GM19467 (cell line): ENCODE data around the gene IKBKG.
"Not testable (repeated sequence)": the region's sequence is repeated elsewhere in the genome, so short reads cannot be mapped to it uniquely, and the experiment has no call there.

Experiments
- ATAC-seq: cut with Tn5 transposase; IDR thresholded peaks from one replicate; pipeline ENCODE4 v1.9.1; 2021; ENCODE audit warnings: mild to moderate bottlenecking, moderate library complexity; ENCODE audit not compliant: unreplicated experiment

IKBKG gene, protein sequence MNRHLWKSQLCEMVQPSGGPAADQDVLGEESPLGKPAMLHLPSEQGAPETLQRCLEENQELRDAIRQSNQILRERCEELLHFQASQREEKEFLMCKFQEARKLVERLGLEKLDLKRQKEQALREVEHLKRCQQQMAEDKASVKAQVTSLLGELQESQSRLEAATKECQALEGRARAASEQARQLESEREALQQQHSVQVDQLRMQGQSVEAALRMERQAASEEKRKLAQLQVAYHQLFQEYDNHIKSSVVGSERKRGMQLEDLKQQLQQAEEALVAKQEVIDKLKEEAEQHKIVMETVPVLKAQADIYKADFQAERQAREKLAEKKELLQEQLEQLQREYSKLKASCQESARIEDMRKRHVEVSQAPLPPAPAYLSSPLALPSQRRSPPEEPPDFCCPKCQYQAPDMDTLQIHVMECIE

DNA sequence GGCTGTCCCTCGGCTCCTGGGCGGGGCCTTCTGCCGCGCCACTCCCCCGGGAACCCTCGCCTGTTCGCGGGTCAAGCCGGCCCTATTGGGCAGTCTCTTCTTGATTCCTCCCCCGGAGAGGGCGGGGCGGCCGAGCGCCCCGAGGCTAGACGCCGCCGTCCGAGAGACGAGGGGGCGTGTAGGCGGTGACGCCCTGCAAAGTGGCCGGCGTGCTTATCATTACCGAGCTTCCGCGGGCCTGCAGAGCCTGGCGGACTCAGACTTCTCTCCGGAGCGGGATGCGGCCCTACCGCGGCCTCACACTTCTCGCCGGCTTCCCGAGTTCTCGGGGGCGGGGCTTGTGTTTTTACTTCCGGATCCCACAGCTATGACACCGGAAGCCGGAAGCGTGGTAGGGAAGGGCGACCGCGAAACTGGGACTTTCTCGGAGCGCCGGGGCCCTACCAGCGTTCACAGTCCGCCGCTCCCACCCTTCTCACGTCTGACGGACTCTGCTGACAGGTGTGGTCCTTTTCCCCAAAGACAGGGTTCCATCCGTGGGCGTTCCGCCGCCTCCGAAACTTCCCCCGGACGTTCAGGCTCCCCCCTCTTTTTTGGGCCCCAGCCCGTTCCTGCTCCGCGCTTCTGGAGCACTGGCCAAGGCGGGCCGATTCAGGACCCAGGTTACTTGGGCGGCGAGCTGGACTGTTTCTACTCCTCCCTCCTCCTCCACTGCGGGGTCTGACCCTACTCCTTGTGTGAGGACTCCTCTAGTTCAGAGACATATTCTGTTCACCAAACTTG, at the start of gene IKBKG:
Gene IKBKG (plus strand): TSS at position 376 of the 783 bp plus-strand sequence. CDS start 4,383 bp downstream, outside the sequence.
- peak; percentile 61 for ATAC-seq

DNA sequence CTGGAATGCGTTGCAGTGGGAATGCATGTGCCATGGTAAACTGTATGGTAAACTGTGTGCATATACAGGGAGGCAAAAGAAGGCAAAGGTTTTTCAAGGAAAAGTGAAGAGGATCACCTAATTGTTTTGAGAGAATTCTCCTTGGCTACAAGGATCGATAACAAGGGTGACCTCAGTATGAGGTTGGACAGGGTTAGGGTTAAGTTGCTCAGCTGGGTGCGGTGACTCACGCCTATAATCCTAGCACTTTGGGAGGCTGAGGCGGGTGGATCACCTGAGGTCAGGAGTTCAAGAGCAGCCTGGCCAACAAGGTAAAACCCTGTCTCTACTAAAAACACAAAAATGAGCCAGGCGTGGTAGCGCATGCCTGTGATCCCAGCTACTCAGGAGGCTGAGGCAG, 46.0 kb upstream of the IKBKG start:
- not testable (repeated sequence) for ATAC-seq

DNA sequence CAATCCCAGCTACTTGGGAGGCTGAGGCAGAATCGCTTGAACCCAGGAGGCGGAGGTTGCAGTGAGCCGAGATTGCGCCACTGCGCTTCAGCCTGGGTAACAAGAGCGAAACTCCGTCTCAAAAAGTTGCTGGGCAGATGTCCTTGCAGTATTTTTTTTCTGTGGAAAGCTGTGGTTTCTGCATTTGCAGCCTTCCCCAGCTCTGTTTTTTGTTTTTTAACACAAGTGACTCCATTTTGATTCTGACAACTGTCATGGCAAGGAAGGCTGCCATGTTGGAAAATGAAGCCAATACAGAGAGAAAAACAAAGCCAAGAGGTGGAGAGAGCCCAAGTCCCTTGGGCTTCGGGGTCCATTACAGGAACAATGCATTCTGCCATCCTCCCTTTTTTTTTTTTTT, 45.3 kb upstream of the IKBKG start:
- ATAC-seq, result no peak

DNA sequence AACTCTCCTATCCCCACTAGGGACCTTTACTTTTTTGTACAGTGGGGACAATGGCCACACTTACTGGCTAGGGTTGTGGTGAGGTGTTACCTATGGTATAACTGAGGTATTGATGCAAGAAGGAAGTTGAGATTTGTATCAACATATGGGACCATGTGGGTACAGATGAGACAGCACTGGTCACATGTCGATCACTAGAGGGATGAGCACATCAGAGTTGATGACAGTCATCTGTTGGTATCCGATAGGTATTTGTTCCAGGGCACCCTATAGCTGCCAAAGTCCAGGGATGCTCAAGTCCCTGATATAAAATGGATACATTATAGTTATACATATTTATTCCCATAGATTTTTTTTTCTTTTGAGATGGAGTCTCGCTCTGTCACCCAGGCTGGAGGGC, 44.4 kb upstream of the IKBKG start:
- no peak for ATAC-seq

DNA sequence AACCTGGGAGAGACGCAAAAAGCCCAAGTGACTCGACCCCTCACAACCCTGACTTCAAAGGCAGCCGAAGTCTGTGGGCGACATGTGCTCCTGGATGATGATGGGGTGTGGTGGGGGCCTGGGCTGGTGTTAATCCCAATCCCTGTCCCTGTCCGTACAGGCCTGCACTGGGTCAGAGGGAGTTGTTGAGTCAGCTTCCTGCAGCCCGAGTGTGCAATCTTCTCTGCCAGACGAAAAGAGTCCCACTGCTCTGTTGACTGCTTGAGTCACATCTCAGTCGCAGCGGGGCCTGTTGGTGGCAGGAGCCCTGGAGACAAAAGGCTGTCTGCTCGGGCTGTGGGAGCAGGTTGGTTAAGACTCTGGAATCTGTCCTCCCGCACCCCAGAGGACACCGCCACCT, 41.7 kb upstream of the IKBKG start:
- no peak for ATAC-seq

DNA sequence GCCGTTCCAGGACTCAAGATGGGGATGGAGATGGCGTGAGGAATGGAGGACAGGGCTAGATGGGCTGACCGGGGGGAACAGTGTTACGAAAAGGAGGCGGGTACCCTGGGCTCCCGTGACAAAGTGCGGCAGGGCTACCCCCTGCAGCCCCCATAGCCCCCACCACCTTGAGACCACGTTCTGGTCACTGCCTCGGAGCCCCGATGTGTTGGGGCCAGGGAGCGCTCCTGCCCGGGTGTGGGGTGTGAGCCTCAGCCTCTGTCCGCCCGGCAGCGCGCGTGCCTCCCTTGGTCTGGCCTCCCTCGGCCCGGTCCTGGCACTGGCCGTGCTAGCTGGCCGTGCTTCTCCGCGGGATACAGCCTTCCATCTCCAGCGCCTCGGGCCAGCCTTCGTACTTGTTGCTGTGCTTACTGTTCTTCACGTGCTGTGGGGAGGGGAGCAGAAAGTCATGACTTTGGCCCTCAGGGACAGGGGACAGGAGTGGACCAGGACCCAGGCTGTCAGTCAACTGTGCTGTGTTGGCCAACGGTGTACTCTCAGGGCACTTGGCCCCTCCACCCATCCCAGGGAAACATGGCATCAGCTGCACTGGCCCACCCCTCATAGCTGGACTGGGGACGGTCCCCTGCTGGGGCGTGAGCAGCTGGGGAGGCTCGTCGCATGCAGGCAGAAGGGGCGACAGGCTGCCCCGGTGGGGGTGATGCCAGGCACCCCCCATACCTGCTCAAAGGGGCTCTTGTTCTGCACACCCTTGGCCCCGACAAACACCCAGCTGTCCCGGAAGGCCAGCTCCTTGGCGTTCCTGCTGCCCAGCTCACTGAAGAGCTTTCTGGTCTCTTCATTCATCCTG, 40.7 kb upstream of the IKBKG start:
- no peak for ATAC-seq

DNA sequence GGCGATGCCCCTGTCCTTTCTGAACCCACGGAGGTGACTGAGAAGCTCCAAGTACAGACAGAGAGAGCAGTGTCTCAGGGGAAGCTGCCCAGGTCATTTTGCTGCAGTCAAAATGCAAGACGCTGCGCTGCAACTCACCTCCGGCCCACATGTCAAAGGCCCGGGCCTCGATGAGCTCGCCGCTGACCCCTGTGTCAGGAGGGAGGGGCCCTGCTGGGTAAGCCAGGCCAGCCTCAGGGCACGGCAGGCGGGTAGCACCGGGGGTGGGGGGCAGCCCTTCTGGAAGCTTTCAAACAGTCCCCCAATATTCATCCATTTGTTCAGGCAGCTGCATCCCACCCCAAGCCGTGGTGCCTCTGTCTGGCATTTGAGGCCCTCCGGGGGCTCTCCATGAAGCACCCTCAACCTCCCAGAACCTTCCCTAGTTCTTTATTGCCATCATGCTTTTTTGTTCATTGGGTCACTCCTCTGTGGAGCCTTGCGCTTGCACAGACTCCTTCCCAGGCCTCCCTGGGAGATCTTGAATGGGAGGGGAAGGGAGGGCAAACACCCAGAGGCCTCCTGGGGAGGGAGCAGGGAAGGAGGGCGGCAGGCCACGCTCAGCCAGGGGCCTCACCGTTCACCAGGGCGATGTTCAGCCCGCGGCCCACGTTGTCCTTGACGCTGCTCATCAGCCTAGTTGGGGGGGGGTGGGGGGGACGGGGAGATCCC, 39.6 kb upstream of the IKBKG start:
- no peak for ATAC-seq

DNA sequence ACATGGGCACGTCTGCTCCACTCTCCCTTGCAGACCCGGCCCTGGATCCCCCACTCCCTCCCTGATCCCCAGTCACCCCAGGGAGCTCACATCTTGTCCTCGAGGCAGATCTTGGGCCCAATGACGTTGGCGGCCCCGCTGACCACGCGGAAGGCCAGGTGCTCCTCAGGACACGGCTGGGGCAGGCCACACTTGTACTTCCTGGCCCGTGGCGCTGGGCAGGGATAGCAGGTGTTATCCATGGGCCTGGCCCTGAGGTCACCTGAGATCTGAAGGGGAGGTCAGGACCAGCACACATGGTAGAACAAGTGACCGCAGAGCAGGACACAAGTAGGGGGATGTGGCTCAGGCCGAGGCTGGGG, 39.1 kb upstream of the IKBKG start:
- ATAC-seq, result no peak

DNA sequence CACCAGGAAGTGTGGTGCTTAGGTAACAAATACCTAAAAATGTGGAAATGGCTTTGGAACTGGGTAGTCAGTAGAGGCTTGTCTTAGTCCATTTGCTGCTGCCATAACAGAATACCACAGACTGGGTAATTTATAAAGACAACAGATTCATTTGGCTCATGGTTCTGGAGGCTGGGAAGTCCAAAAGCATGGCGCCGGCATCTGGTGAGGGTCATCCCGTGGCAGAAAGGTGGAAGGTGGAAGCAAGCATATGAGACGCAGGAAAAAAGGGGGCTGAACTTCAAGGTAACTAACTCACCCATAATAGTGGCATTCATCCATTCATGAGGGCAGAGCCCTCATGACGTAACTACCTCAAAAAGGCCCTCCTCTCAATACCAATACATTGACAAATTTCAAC, 38.0 kb upstream of the IKBKG start:
- no peak for ATAC-seq

DNA sequence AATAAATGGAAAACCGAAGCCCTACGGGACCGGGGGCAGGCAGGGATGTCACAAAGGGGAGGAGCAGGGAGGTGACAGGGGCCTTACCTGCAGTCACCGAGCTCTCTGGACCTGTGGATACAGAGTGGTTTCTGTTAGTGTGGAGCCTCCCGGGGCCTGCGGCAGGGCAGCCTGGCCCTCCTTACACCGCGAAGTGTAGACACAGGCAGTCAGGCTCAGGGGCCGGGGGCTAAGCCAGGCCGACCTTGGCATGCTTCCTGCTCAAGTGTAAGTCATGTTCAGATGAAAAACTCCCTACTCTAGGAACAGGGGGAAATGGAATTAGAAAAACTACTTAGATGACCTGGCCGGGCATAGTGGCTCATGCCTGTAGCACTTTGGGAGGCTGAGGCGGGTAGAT, 35.7 kb upstream of the IKBKG start:
- ATAC-seq, result no peak

DNA sequence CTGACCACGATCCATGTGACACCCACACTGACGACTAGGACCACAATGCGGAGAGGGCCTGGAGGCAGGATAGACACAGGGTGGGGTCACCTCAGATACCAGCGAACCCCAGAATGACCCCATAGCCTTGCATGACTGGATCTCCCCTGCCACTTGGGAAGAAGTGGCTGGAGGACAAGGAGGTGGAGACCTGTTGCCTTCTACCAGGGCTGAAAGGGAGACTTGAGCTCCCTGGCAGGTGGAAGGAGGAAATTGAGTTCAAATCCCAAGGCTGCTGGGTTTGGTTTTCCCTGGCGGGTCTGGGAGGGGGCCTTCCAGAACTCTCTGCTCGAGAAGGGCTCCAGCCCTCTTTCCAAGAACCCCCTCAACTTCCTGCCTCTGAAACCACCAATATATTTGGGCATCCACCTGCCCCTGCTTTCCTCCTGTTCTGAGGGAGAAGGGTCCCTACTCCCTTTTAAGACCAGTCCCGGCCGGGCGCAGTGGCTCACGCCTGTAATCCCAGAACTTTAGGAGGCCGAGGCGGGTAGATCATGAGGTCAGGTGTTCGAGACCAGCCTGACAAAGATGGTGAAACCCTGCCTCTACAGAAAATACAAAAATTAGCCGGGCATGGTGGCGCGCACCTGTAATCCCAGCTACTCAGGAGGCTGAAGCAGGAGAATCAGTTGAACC, 34.4 kb upstream of the IKBKG start:
- no peak for ATAC-seq

DNA sequence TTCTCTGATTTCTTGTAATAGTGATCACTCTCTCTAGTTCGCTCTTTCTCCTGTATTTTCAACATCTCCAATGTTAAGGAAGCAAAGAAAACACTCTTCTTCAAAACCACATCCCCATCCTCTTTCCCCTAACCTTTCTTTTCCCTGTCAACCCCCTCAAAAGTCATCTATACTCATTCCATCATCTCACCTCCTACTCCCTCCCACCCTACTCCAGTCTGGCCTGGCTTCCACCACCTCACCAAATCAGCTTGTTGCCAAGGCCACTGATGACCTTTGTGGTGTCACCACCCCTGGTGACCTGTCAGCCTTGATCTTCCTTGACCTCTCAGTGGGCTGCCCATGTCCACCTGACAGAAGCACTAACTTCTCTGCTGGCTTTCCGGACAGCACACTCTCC, 33.7 kb upstream of the IKBKG start:
- ATAC-seq, result no peak

DNA sequence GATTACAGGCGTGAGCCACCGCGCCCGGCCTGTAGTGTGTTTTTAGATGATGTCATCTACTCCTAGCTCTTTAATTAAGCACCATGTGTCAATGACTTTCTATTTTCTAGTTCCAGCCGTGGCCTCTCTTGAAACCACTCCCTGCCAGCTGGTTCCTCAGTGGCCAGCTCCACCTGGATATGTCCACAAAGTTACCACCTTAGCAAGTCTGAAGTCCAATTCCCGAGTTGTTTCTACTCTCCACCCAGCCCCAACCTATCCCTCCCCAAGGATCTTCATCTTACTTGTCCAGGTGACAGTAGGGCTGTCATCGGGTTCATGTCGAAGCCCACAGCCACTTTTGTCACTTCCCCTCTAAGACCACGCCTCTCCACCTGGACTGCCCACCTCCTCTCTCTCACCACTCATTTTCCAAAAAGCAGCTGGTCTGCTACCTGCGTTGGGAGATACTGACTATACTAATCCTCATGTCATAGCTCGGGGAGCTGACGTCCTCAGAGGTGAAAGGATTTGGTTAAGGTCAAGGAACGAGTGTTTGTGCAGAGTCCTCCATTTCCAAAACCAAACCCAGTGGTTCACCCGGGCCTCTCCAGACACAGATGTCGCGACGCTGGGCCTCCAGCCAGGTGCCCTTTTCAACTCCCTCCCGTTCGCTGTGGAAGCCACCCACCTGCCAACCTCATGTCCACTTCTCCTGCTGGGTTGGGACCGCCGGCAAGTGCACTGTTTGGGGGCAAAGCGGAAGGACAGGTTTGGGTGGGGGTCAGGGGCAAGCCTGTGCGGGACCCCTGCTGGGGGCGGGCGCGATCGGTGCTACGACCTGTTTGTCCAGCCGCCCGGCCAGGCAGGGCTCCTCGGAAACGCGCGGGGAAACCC, 32.1 kb upstream of the IKBKG start:
- ATAC-seq, result no peak

DNA sequence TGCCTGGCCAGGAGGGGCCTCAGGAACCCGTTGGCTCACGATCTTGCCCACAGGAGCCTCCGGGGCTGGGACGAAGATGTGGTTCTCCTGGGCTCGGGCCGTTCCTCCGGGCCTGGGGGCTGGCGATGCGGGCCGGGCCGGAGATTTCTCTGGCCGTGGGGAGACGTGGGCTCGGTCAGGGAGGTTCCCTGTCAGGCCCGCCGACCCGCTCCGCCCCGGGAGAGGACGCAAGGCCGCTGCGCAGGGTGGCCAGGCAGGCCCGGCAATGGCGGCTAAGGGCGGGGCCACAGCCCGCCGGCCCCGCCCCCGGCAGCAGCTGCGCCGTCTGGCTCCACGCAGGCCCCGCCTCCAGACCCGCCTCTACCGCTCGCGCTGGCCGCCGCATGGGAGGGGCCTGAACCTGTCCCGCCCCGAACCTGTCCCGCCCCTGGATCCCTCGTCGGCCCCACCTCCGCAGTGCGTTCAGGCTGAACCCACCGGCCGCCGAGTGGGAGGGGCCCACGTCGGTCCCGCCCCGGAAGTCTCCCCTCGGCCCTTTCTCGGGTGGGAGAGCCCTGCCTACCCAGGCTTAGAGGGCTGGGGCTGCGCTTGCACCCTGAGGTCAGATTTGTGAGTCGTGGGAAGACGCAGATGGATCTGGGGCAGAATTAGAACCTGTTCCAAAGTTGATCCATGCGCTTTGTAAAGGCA, 31.3 kb upstream of the IKBKG start, which contains the start of gene FAM3A:
Gene FAM3A (minus strand): TSS at position 267 of the 690 bp plus-strand sequence. CDS start 460 bp downstream, outside the sequence.
- ATAC-seq, result peak; percentile 87

DNA sequence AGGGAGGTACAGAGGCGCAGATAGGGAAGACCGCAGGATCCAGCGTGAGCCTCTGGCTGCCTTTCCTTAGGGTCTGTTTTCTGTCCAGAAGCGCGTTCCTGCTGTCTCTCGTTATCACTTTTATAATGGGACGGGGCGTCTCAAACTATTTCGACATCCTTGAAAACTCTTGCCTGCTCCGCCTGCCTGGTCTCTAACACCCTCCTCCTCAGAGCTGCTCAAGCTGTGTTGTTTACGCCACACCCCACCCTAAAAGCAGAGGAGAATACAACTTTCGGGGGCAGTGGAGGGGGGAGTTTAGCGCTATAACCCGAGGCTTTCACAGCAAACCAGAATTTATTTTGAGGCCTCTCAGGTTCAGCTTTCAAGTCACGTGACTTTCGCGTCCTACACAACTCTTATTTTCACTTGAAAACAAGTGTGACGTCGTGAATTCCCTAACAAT, 30.7 kb upstream of the IKBKG start:
- ATAC-seq, result no peak

DNA sequence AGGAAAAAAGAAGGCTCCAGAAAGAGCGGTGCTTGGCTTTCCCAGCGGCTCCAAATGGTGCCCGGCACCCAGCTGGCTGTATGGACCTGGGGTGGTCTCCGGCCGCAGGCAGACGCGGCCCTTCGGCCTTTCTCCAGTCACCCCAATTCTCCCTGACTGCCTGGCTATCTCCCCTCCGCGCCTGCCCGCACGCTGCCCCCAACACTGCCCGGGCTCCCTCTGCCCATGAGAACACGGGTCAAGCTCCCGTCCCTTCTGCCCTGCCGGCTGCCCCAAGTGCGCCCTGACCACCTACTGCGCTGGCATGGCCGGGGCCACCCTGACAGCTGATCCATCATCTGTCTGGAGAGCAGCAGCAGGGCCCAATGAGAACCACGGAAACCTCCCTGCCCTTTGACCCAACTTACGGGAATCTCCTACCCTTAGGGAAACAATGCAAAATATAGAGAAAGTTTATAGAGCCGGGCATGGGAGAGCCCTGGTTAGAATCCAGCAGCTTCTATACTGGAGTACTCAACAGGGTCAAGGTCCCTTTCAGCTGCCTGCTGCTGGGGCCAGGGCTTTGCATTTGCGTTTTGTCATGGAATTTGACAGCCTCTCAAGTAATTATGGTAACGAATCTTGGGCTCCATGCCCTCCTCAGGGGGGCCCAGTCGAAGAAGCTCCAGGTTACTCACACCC, 30.2 kb upstream of the IKBKG start:
- ATAC-seq, result no peak

DNA sequence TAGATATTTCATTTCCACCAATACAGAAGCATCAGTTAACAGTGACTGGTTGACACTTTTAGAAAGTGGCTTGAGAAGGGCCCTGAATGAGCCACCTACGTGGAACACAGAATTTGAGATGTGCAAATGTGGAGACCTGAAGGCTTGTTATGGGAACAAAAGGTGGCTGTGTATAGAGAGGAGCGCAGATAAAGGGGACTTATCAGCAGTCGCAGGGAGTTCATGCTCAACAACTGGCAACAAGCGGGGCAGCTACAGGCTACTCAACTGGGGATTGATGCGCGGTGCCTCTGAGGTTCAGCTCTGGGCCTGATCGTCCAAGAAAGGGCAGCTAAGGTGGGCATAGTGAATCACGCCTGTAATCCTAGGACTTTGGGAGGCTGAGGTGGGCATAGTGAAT, 28.0 kb upstream of the IKBKG start:
- ATAC-seq, result no peak
